Gastroesophageal sphincter (tissue), 3 donors: Measurements from ENCODE around the gene RASAL3.

Experiments
- CTCF ChIP-seq, 4 experiments: fragments of 200-600 bp in 2 of 4; fragments of 450-650 bp in 2 of 4; sonication (generic) in 1 of 4; IDR thresholded peaks; one replicate each; pipeline ENCODE4 v1.5.1; 2017 to 2019; ENCODE audit warnings: antibody characterized with exemption in 4 of 4, mild to moderate bottlenecking in 2 of 4, moderate library complexity in 2 of 4
- EP300 ChIP-seq: sonication (generic); formaldehyde crosslinking; IDR thresholded peaks from one replicate; pipeline ENCODE4 v1.6.1; 2017; ENCODE audit warnings: antibody characterized with exemption, mild to moderate bottlenecking
- POLR2A ChIP-seq, 2 donors: fragments of 450-650 bp; IDR thresholded peaks; one replicate each; pipeline ENCODE4 v1.6.1; 2017; ENCODE audit warnings: antibody characterized with exemption in 2 of 2, mild to moderate bottlenecking in 2 of 2, moderate library complexity in 1 of 2
- POLR2AphosphoS5 ChIP-seq: sonication (generic); formaldehyde crosslinking; IDR thresholded peaks from one replicate; pipeline ENCODE4 v1.6.1; 2017; ENCODE audit warnings: antibody characterized with exemption

GRCh38 chr19:15431396-15432017 is 32.8 kb downstream of the RASAL3 start:
- TF ChIP-seq CTCF (IDR thresholded peaks at IDR 0.05) (no peak), POLR2AphosphoS5 (no peak), EP300 (no peak), POLR2A (IDR thresholded peaks at IDR 0.05) (no peak)
